Endodermal cell (in vitro differentiated cells): ENCODE results near the gene CASK. TPM values are rescaled to one million over a fixed set of nuclear protein-coding genes. Genes with fewer than 3 reads are reported as not detected.

Source experiments
- DNase-seq: peaks from one replicate; pipeline ENCODE4 v3.0.0-alpha.2; 2017
- H3K27ac ChIP-seq: 2 replicates; pipeline ENCODE4 v1.5.1; 2013; ENCODE audit warnings: mild to moderate bottlenecking, low read depth, low read length, moderate library complexity
- H3K27me3 ChIP-seq: 2 replicates; pipeline ENCODE4 v1.6.1; 2013; ENCODE audit warnings: mild to moderate bottlenecking, low read length, moderate library complexity; ENCODE audit not compliant: insufficient read depth, control insufficient read depth, poor library complexity, severe bottlenecking
- H3K36me3 ChIP-seq: 2 replicates; pipeline ENCODE4 v1.7.0; 2013; ENCODE audit warnings: mild to moderate bottlenecking, low read length, moderate library complexity; ENCODE audit not compliant: control insufficient read depth, insufficient read depth
- H3K4me1 ChIP-seq: one replicate; pipeline ENCODE4 v1.7.0; 2013; ENCODE audit warnings: low read length; ENCODE audit not compliant: control insufficient read depth, insufficient read depth
- H3K4me3 ChIP-seq: 2 replicates; pipeline ENCODE4 v1.5.1; 2013; ENCODE audit warnings: mild to moderate bottlenecking, low read length, moderate library complexity
- H3K9ac ChIP-seq: 2 replicates; pipeline ENCODE4 v1.6.1; 2013; ENCODE audit warnings: mild to moderate bottlenecking, low read length, moderate library complexity; ENCODE audit not compliant: poor library complexity, severe bottlenecking; ENCODE audit errors: extremely low read depth
- H3K9me3 ChIP-seq: 2 replicates; pipeline ENCODE4 v1.6.1; 2013; ENCODE audit warnings: mild to moderate bottlenecking, low read length, moderate library complexity; ENCODE audit not compliant: control insufficient read depth
- H3K27ac Mint-ChIP-seq: 2 replicates; pipeline ENCODE4 v1.8.0; 2020; ENCODE audit warnings: mixed read lengths
- H3K27me3 Mint-ChIP-seq: 2 replicates; pipeline ENCODE4 v1.8.0; 2021; ENCODE audit warnings: mild to moderate bottlenecking, mixed read lengths; ENCODE audit not compliant: insufficient read depth
- H3K36me3 Mint-ChIP-seq: 2 replicates; pipeline ENCODE4 v1.8.0; 2020; ENCODE audit warnings: low read depth, mixed read lengths
- H3K4me1 Mint-ChIP-seq: 2 replicates; pipeline ENCODE4 v1.8.0; 2020; ENCODE audit warnings: mixed read lengths
- H3K4me3 Mint-ChIP-seq: 2 replicates; pipeline ENCODE4 v1.8.0; 2020; ENCODE audit warnings: mild to moderate bottlenecking, moderate library complexity, mixed read lengths
- H3K9me3 Mint-ChIP-seq: 2 replicates; pipeline ENCODE4 v1.8.0; 2020; ENCODE audit warnings: mild to moderate bottlenecking, mixed read lengths
- CTCF ChIP-seq: fragments of 200-600 bp; sonication (generic); conservative IDR thresholded peaks from 2 replicates; pipeline ENCODE4 v1.5.0; 2021; ENCODE audit warnings: antibody characterized with exemption, mild to moderate bottlenecking
- WGBS, 2 experiments: methylation state at CpG; one replicate each; pipeline versions ENCODE4 v1.1.5 to v1.1.7; 2013; ENCODE audit warnings: missing lambda C conversion rate in 2 of 2, mixed read lengths in 1 of 2; ENCODE audit not compliant: insufficient coverage in 1 of 2, insufficient read length in 1 of 2; 5-methylcytosine and 5-hydroxymethylcytosine counted together
- total RNA-seq, 2 donors: library from RNA; stranded (reverse); fragmentation: NEBNext Ultra II Directional in 1 of 2; extraction: Animal tissue kit (Norgen Biotek cat#: 25700) in 1 of 2; gene quantifications; 2 replicates in 1 of 2; 3 replicates in 1 of 2; pipeline ENCODE4 v1.2.1, GENCODE V29; 2021

Gene CASK
- total RNA-seq, 2 donors from 2014 or later: 79.1 to 87.1 TPM

DNA sequence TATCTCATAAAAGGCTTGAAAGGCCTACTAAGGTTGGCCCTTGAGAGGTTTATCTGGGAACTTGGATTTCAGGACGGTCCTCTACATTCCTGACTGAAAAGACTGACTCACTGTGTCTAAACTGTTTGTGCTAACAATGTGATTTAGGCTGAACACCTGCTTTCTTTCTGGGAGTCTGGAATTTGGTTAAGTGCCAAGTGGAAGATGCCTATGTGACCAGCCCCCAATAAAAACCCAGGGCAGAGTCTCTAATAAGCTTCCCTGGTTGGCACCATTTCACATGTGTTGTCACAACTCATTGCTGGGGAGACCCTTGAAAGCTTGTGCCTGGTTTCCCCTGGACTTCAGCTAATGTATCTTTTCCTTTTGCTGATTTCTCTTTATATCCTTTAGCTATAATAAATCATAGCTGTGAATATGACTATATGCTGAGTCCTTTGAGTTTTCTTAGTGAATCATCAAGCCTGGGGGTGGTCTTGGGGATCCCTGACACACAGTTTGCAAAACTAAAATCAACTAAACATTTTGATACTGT lies 144.3 kb downstream of the CASK start:
- H3K9me3 Mint-ChIP-seq: peaks cover 24% of the 10 kb centered on the region
- no peak overlapping the region for H3K27ac Mint-ChIP-seq
- no peaks in the 10 kb centered on the region for H3K4me1 ChIP-seq
- H3K4me3 ChIP-seq: no peak overlapping the region
- peaks cover 2% of the 10 kb centered on the region for H3K36me3 Mint-ChIP-seq
- H3K4me3 Mint-ChIP-seq: no peak overlapping the region
- no peaks in the 10 kb centered on the region for H3K27me3 ChIP-seq
- H3K27ac ChIP-seq: no peak overlapping the region
- no peak overlapping the region for H3K9ac ChIP-seq
- no peak for DNase-seq
- no peaks in the 10 kb centered on the region for H3K9me3 ChIP-seq
- WGBS, 2 experiments: 100% methylated on average over 1 of the region's 1 CpG; no CpG with 5 or more reads in 1 of the 2 experiments
- H3K4me1 Mint-ChIP-seq: no peaks in the 10 kb centered on the region
- no peaks in the 10 kb centered on the region for H3K36me3 ChIP-seq
- TF ChIP-seq CTCF: no peak
- no peaks in the 10 kb centered on the region for H3K27me3 Mint-ChIP-seq

DNA sequence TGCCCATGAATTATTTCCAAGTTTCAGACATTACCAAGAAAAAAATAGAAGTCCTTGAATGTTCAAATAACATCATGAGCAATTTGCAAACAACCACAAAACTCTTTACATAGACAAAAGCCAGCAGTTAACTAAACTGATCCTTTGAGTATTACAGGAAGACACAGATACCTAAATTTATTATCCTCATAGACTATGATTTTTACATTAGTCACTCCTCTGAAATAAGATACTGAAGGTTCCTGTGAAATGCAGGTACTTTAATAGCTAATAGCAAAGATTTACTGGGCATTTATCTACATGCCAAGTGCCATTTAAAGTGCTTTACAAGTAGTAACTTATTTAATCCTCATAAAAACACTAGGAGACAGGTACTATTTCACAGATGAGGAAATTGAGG lies 161.7 kb downstream of the CASK start:
- no peak overlapping the region for H3K4me3 ChIP-seq
- H3K9me3 ChIP-seq: no peaks in the 10 kb centered on the region
- H3K27me3 ChIP-seq: no peaks in the 10 kb centered on the region
- Mint-ChIP-seq H3K27ac (no peak overlapping the region), H3K4me1 (no peaks in the 10 kb centered on the region), H3K36me3 (no peaks in the 10 kb centered on the region), H3K4me3 (no peak overlapping the region), H3K9me3 (peaks cover 19% of the 10 kb centered on the region), H3K27me3 (no peaks in the 10 kb centered on the region)
- no peaks in the 10 kb centered on the region for H3K4me1 ChIP-seq
- H3K9ac ChIP-seq: no peak overlapping the region
- TF ChIP-seq CTCF: no peak
- H3K36me3 ChIP-seq: no peaks in the 10 kb centered on the region
- DNase-seq: no peak
- no peak overlapping the region for H3K27ac ChIP-seq

DNA sequence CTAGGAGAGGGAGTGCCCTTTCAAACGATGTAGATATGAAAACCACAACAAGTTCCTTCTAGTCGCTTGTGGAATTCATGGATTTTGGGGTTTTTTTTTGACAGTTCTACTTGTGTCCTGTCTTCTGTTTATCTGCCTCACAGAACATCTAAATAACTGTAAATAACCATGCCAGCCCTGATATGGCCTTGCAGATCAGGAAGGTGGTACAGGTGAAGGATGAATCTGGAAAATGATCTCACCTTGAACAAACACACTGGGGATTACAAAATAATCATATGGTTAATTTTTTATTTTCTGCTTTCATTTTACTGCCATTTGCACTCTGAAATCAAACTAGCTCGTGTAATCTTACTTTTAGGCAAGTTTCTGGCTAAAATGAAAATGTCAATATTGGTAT lies 162.2 kb downstream of the CASK start:
- TF ChIP-seq CTCF: no peak
- 95% methylated on average over 2 of the region's 3 CpGs; no CpG with 5 or more reads in 1 of the 2 experiments for WGBS, 2 experiments
- DNase-seq: no peak
- Histone ChIP-seq H3K4me3 (no peak overlapping the region), H3K9me3 (no peaks in the 10 kb centered on the region), H3K36me3 (no peaks in the 10 kb centered on the region), H3K27ac (no peak overlapping the region), H3K9ac (no peak overlapping the region), H3K27me3 (no peaks in the 10 kb centered on the region), H3K4me1 (no peaks in the 10 kb centered on the region)
- Mint-ChIP-seq H3K27me3 (no peaks in the 10 kb centered on the region), H3K9me3 (peaks cover 16% of the 10 kb centered on the region), H3K4me3 (no peak overlapping the region), H3K27ac (no peak overlapping the region), H3K36me3 (no peaks in the 10 kb centered on the region), H3K4me1 (no peaks in the 10 kb centered on the region)
